ENCODE results near the gene RALA.
A peak's percentile ranks its signal among the peaks of the same experiment; 100 is the strongest.

Gene RALA

GRCh38 chr7:39615350-39615975 lies 7.9 kb upstream of the RALA start:
- Histone ChIP-seq H3K9me3 (ENCODE audit: insufficient read depth, low read depth, low read length) (no peaks in the 10 kb centered on the region), H3K4me3 (ENCODE audit: low read length) (no peak overlapping the region), H3K27ac (ENCODE audit: low read length) (no peak overlapping the region), H3K36me3 (ENCODE audit: insufficient read depth, low read depth, low read length) (no peaks in the 10 kb centered on the region), H3K9ac (ENCODE audit: low read depth, low read length) (no peak overlapping the region), H3K27me3 (ENCODE audit: insufficient read depth, low read length) (peaks cover 2% of the 10 kb centered on the region), H3K4me1 (ENCODE audit: insufficient read depth, low read length) (no peaks in the 10 kb centered on the region)

GRCh38 chr7:39616138-39616537 lies 7.2 kb upstream of the RALA start:
- Histone ChIP-seq H3K27me3 (ENCODE audit: insufficient read depth, low read length) (no peaks in the 10 kb centered on the region), H3K27ac (ENCODE audit: low read length) (no peak overlapping the region), H3K9me3 (ENCODE audit: insufficient read depth, low read depth, low read length) (no peaks in the 10 kb centered on the region), H3K4me3 (ENCODE audit: low read length) (no peak overlapping the region), H3K4me1 (ENCODE audit: insufficient read depth, low read length) (no peaks in the 10 kb centered on the region), H3K36me3 (ENCODE audit: insufficient read depth, low read depth, low read length) (no peaks in the 10 kb centered on the region), H3K9ac (ENCODE audit: low read depth, low read length) (no peak overlapping the region)

GRCh38 chr7:39617005-39617404 lies 6.4 kb upstream of the RALA start:
- no peaks in the 10 kb centered on the region for H3K36me3 ChIP-seq (ENCODE audit: insufficient read depth, low read depth, low read length)
- no peak overlapping the region for H3K27ac ChIP-seq (ENCODE audit: low read length)
- H3K9ac ChIP-seq (ENCODE audit: low read depth, low read length) = no peak overlapping the region
- H3K4me3 ChIP-seq (ENCODE audit: low read length) = no peak overlapping the region
- H3K9me3 ChIP-seq (ENCODE audit: insufficient read depth, low read depth, low read length) = no peaks in the 10 kb centered on the region
- no peaks in the 10 kb centered on the region for H3K27me3 ChIP-seq (ENCODE audit: insufficient read depth, low read length)
- H3K4me1 ChIP-seq (ENCODE audit: insufficient read depth, low read length) = peaks cover 4% of the 10 kb centered on the region

- H3K36me3 ChIP-seq (ENCODE audit: insufficient read depth, low read depth, low read length) = no peaks in the 10 kb centered on the region
- H3K4me1 ChIP-seq (ENCODE audit: insufficient read depth, low read length) = peaks cover 10% of the 10 kb centered on the region
- no peaks in the 10 kb centered on the region for H3K27me3 ChIP-seq (ENCODE audit: insufficient read depth, low read length)
- H3K9ac ChIP-seq (ENCODE audit: low read depth, low read length) = no peak overlapping the region
- no peak overlapping the region for H3K4me3 ChIP-seq (ENCODE audit: low read length)
- H3K9me3 ChIP-seq (ENCODE audit: insufficient read depth, low read depth, low read length) = no peaks in the 10 kb centered on the region
- H3K27ac ChIP-seq (ENCODE audit: low read length) = no peak overlapping the region
Measured at GRCh38 chr7:39618868-39619267, 4.5 kb upstream of the RALA start.

- Histone ChIP-seq H3K9me3 (ENCODE audit: insufficient read depth, low read depth, low read length) (no peaks in the 10 kb centered on the region), H3K9ac (ENCODE audit: low read depth, low read length) (no peak overlapping the region), H3K27ac (ENCODE audit: low read length) (no peak overlapping the region), H3K4me3 (ENCODE audit: low read length) (no peak overlapping the region), H3K36me3 (ENCODE audit: insufficient read depth, low read depth, low read length) (no peaks in the 10 kb centered on the region), H3K27me3 (ENCODE audit: insufficient read depth, low read length) (no peaks in the 10 kb centered on the region), H3K4me1 (ENCODE audit: insufficient read depth, low read length) (peaks cover 13% of the 10 kb centered on the region)
Measured at GRCh38 chr7:39620486-39620885, 2.9 kb upstream of the RALA start.

- no peak overlapping the region for H3K27ac ChIP-seq (ENCODE audit: low read length)
- H3K36me3 ChIP-seq (ENCODE audit: insufficient read depth, low read depth, low read length) = no peaks in the 10 kb centered on the region
- H3K27me3 ChIP-seq (ENCODE audit: insufficient read depth, low read length) = no peaks in the 10 kb centered on the region
- H3K9ac ChIP-seq (ENCODE audit: low read depth, low read length) = no peak overlapping the region
- H3K9me3 ChIP-seq (ENCODE audit: insufficient read depth, low read depth, low read length) = no peaks in the 10 kb centered on the region
- H3K4me3 ChIP-seq (ENCODE audit: low read length) = no peak overlapping the region
- peaks cover 13% of the 10 kb centered on the region for H3K4me1 ChIP-seq (ENCODE audit: insufficient read depth, low read length)
Measured at GRCh38 chr7:39621261-39621660, 2.1 kb upstream of the RALA start.

- Histone ChIP-seq H3K4me3 (ENCODE audit: low read length) (peak overlapping the region; percentile 92), H3K9me3 (ENCODE audit: insufficient read depth, low read depth, low read length) (no peaks in the 10 kb centered on the region), H3K4me1 (ENCODE audit: insufficient read depth, low read length) (peaks cover 13% of the 10 kb centered on the region), H3K36me3 (ENCODE audit: insufficient read depth, low read depth, low read length) (no peaks in the 10 kb centered on the region), H3K27me3 (ENCODE audit: insufficient read depth, low read length) (no peaks in the 10 kb centered on the region), H3K9ac (ENCODE audit: low read depth, low read length) (peak overlapping the region; percentile 97; the same call in 1 of the 2 replicates), H3K27ac (ENCODE audit: low read length) (no peak overlapping the region)
Measured at GRCh38 chr7:39621784-39622411, 1.5 kb upstream of the RALA start.

GRCh38 chr7:39622609-39623008 lies 763 bp upstream of the RALA start:
- Histone ChIP-seq H3K9me3 (ENCODE audit: insufficient read depth, low read depth, low read length) (no peaks in the 10 kb centered on the region), H3K4me3 (ENCODE audit: low read length) (peak overlapping the region; percentile 92), H3K9ac (ENCODE audit: low read depth, low read length) (peak overlapping the region; percentile 97), H3K4me1 (ENCODE audit: insufficient read depth, low read length) (peaks cover 17% of the 10 kb centered on the region), H3K36me3 (ENCODE audit: insufficient read depth, low read depth, low read length) (no peaks in the 10 kb centered on the region), H3K27ac (ENCODE audit: low read length) (peak overlapping the region; percentile 90), H3K27me3 (ENCODE audit: insufficient read depth, low read length) (no peaks in the 10 kb centered on the region)

GRCh38 chr7:39623732-39624441 lies 515 bp downstream of the RALA start:
- H3K4me3 ChIP-seq (ENCODE audit: low read length) = peak overlapping the region; percentile 92
- no peaks in the 10 kb centered on the region for H3K36me3 ChIP-seq (ENCODE audit: insufficient read depth, low read depth, low read length)
- H3K9ac ChIP-seq (ENCODE audit: low read depth, low read length) = peak overlapping the region; percentile 97; the same call in 1 of the 2 replicates
- no peaks in the 10 kb centered on the region for H3K9me3 ChIP-seq (ENCODE audit: insufficient read depth, low read depth, low read length)
- no peaks in the 10 kb centered on the region for H3K27me3 ChIP-seq (ENCODE audit: insufficient read depth, low read length)
- peaks cover 24% of the 10 kb centered on the region for H3K4me1 ChIP-seq (ENCODE audit: insufficient read depth, low read length)
- no peak overlapping the region for H3K27ac ChIP-seq (ENCODE audit: low read length)

- H3K9ac ChIP-seq (ENCODE audit: low read depth, low read length) = peak overlapping the region; percentile 97; the same call in 1 of the 2 replicates
- no peaks in the 10 kb centered on the region for H3K9me3 ChIP-seq (ENCODE audit: insufficient read depth, low read depth, low read length)
- no peaks in the 10 kb centered on the region for H3K27me3 ChIP-seq (ENCODE audit: insufficient read depth, low read length)
- H3K36me3 ChIP-seq (ENCODE audit: insufficient read depth, low read depth, low read length) = no peaks in the 10 kb centered on the region
- peak overlapping the region; percentile 92 for H3K4me3 ChIP-seq (ENCODE audit: low read length)
- no peak overlapping the region for H3K27ac ChIP-seq (ENCODE audit: low read length)
- H3K4me1 ChIP-seq (ENCODE audit: insufficient read depth, low read length) = peaks cover 24% of the 10 kb centered on the region
Measured at GRCh38 chr7:39624442-39624807, 1.1 kb downstream of the RALA start.

- H3K27ac ChIP-seq (ENCODE audit: low read length) = no peak overlapping the region
- no peaks in the 10 kb centered on the region for H3K9me3 ChIP-seq (ENCODE audit: insufficient read depth, low read depth, low read length)
- peaks cover 24% of the 10 kb centered on the region for H3K4me1 ChIP-seq (ENCODE audit: insufficient read depth, low read length)
- no peak overlapping the region; the same call in 1 of the 2 replicates for H3K9ac ChIP-seq (ENCODE audit: low read depth, low read length)
- H3K36me3 ChIP-seq (ENCODE audit: insufficient read depth, low read depth, low read length) = no peaks in the 10 kb centered on the region
- H3K27me3 ChIP-seq (ENCODE audit: insufficient read depth, low read length) = no peaks in the 10 kb centered on the region
- H3K4me3 ChIP-seq (ENCODE audit: low read length) = peak overlapping the region; percentile 92
Measured at GRCh38 chr7:39624935-39625694, 1.7 kb downstream of the RALA start.

Data from iPS-20b (cell line).